ENCODE data around the gene LYZL4.

LYZL4 gene

DNA sequence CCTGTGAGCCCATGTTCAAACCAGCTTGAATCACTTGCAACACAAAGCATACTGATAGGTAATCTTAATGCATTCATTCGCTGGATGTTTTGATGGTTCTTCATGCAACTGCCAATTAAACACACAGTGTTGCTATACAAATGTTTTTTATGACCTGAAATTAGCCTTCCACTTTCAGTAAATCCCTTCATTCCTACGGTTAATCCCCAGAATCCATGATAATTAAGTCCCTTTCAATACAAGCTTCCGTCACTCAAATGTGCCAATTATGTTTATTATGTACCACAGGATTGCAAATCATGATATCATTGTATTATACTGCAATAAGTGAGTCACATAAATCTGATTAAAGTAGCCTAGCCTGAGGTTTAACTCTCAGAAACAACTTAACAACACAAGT is 14.5 kb upstream of the LYZL4 start:
- peak; percentile 38 for TF ChIP-seq ISL1 (CRISPR knock-in tag; IDR thresholded peaks at IDR 0.05)
- no peak for TF ChIP-seq ZNF8 (CRISPR knock-in tag; IDR thresholded peaks at IDR 0.05)

GRCh38 chr3:42421818-42422796 is 11.7 kb upstream of the LYZL4 start:
- no peak for ATAC-seq
- TF ChIP-seq TOX (CRISPR knock-in tag; IDR thresholded peaks at IDR 0.05; ENCODE audit: borderline replicate concordance) (no peak), ZFP30 (CRISPR knock-in tag; IDR thresholded peaks at IDR 0.05) (no peak), PATZ1 (CRISPR knock-in tag; IDR thresholded peaks at IDR 0.05; ENCODE audit: borderline replicate concordance) (no peak), BACH2 (CRISPR knock-in tag; IDR thresholded peaks at IDR 0.05; ENCODE audit: borderline replicate concordance) (no peak), ZNF8 (CRISPR knock-in tag; IDR thresholded peaks at IDR 0.05) (no peak), ZNF70 (CRISPR knock-in tag; IDR thresholded peaks at IDR 0.05) (no peak), ZC3H10 (CRISPR knock-in tag; IDR thresholded peaks at IDR 0.05) (no peak), SNAI2 (CRISPR knock-in tag; IDR thresholded peaks at IDR 0.05) (no peak), PPARA (CRISPR knock-in tag; IDR thresholded peaks at IDR 0.05; ENCODE audit: borderline replicate concordance) (no peak), ESRRG (CRISPR knock-in tag; IDR thresholded peaks at IDR 0.05) (no peak), GLIS3 (CRISPR knock-in tag; IDR thresholded peaks at IDR 0.05) (no peak)
- TF ChIP-seq, protein P1, sequence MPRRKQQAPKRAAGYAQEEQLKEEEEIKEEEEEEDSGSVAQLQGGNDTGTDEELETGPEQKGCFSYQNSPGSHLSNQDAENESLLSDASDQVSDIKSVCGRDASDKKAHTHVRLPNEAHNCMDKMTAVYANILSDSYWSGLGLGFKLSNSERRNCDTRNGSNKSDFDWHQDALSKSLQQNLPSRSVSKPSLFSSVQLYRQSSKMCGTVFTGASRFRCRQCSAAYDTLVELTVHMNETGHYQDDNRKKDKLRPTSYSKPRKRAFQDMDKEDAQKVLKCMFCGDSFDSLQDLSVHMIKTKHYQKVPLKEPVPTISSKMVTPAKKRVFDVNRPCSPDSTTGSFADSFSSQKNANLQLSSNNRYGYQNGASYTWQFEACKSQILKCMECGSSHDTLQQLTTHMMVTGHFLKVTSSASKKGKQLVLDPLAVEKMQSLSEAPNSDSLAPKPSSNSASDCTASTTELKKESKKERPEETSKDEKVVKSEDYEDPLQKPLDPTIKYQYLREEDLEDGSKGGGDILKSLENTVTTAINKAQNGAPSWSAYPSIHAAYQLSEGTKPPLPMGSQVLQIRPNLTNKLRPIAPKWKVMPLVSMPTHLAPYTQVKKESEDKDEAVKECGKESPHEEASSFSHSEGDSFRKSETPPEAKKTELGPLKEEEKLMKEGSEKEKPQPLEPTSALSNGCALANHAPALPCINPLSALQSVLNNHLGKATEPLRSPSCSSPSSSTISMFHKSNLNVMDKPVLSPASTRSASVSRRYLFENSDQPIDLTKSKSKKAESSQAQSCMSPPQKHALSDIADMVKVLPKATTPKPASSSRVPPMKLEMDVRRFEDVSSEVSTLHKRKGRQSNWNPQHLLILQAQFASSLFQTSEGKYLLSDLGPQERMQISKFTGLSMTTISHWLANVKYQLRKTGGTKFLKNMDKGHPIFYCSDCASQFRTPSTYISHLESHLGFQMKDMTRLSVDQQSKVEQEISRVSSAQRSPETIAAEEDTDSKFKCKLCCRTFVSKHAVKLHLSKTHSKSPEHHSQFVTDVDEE (CRISPR knock-in tag; IDR thresholded peaks at IDR 0.05) = no peak
- TF ChIP-seq, protein P2, sequence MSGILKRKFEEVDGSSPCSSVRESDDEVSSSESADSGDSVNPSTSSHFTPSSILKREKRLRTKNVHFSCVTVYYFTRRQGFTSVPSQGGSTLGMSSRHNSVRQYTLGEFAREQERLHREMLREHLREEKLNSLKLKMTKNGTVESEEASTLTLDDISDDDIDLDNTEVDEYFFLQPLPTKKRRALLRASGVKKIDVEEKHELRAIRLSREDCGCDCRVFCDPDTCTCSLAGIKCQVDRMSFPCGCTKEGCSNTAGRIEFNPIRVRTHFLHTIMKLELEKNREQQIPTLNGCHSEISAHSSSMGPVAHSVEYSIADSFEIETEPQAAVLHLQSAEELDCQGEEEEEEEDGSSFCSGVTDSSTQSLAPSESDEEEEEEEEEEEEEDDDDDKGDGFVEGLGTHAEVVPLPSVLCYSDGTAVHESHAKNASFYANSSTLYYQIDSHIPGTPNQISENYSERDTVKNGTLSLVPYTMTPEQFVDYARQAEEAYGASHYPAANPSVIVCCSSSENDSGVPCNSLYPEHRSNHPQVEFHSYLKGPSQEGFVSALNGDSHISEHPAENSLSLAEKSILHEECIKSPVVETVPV (CRISPR knock-in tag; IDR thresholded peaks at IDR 0.05) = no peak
- TF ChIP-seq, protein P3, sequence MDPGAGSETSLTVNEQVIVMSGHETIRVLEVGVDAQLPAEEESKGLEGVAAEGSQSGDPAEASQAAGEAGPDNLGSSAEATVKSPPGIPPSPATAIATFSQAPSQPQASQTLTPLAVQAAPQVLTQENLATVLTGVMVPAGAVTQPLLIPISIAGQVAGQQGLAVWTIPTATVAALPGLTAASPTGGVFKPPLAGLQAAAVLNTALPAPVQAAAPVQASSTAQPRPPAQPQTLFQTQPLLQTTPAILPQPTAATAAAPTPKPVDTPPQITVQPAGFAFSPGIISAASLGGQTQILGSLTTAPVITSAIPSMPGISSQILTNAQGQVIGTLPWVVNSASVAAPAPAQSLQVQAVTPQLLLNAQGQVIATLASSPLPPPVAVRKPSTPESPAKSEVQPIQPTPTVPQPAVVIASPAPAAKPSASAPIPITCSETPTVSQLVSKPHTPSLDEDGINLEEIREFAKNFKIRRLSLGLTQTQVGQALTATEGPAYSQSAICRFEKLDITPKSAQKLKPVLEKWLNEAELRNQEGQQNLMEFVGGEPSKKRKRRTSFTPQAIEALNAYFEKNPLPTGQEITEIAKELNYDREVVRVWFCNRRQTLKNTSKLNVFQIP (CRISPR knock-in tag; IDR thresholded peaks at IDR 0.05; ENCODE audit: borderline replicate concordance, low read depth) = no peak

More for the DNA sequence above, 14.5 kb upstream of the LYZL4 start:
- ATAC-seq = no peak

- TF ChIP-seq, protein P1 (CRISPR knock-in tag; IDR thresholded peaks at IDR 0.05) = no peak
- no peak for TF ChIP-seq ZNF8 (CRISPR knock-in tag; IDR thresholded peaks at IDR 0.05)
- no peak for TF ChIP-seq OSR1 (CRISPR knock-in tag; IDR thresholded peaks at IDR 0.05)
- TF ChIP-seq ZFP3 (CRISPR knock-in tag; IDR thresholded peaks at IDR 0.05) = no peak
- TF ChIP-seq SNAI2 (CRISPR knock-in tag; IDR thresholded peaks at IDR 0.05) = no peak
- no peak for TF ChIP-seq TCF4 (CRISPR knock-in tag; IDR thresholded peaks at IDR 0.05; ENCODE audit: borderline replicate concordance)
- no peak for ATAC-seq
These were observed 9.2 kb upstream of the LYZL4 start for GRCh38 chr3:42419563-42419962.
